CD4-positive, alpha-beta T cell treated with Interleukin-1 beta for 1 hour (primary cell): ENCODE measurements around the gene A3GALT2.

Experiments used
- DNase-seq, 2 donors: peaks; one replicate each; pipeline ENCODE4 v3.0.0-alpha.2; 2020 to 2022

The A3GALT2 gene

GRCh38 chr1:33320619-33321165 lies at the start of gene A3GALT2:
Gene A3GALT2, minus strand, starts transcription at chr1:33321098. Its CDS starts 0 bp downstream, at chr1:33321098.
- no peak for DNase-seq

GRCh38 chr1:33370301-33370700 lies 49.4 kb upstream of the A3GALT2 start:
- DNase-seq: no peak

- DNase-seq: no peak
Measured at GRCh38 chr1:33369764-33370163, 48.9 kb upstream of the A3GALT2 start.

GRCh38 chr1:33369081-33369480 lies 48.2 kb upstream of the A3GALT2 start:
- no peak for DNase-seq

GRCh38 chr1:33368431-33368830 lies 47.5 kb upstream of the A3GALT2 start:
- no peak for DNase-seq

- peak; percentile 81 to 84 for DNase-seq
Measured at GRCh38 chr1:33367485-33368405, 46.8 kb upstream of the A3GALT2 start.

GRCh38 chr1:33366762-33367484 lies 46.0 kb upstream of the A3GALT2 start:
- DNase-seq: no peak

GRCh38 chr1:33365560-33365997 lies 44.7 kb upstream of the A3GALT2 start:
- DNase-seq: no peak

GRCh38 chr1:33364565-33364918 lies 43.6 kb upstream of the A3GALT2 start:
- DNase-seq: no peak

GRCh38 chr1:33363470-33363861 lies 42.6 kb upstream of the A3GALT2 start:
- no peak for DNase-seq

GRCh38 chr1:33363021-33363420 lies 42.1 kb upstream of the A3GALT2 start:
- no peak for DNase-seq

- no peak for DNase-seq
Measured at GRCh38 chr1:33361532-33362235, 40.8 kb upstream of the A3GALT2 start.

- no peak for DNase-seq
Measured at GRCh38 chr1:33360367-33360766, 39.5 kb upstream of the A3GALT2 start.

- no peak for DNase-seq
Measured at GRCh38 chr1:33359931-33360330, 39.0 kb upstream of the A3GALT2 start.

- DNase-seq: no peak
Measured at GRCh38 chr1:33358795-33359503, 38.1 kb upstream of the A3GALT2 start.

GRCh38 chr1:33358114-33358794 lies 37.4 kb upstream of the A3GALT2 start:
- DNase-seq: no peak

GRCh38 chr1:33357099-33357498 lies 36.2 kb upstream of the A3GALT2 start:
- no peak for DNase-seq

GRCh38 chr1:33354707-33355316 lies 33.9 kb upstream of the A3GALT2 start:
- DNase-seq: no peak

- DNase-seq: no peak
Measured at GRCh38 chr1:33353531-33353930, 32.6 kb upstream of the A3GALT2 start.

- no peak for DNase-seq
Measured at GRCh38 chr1:33351281-33351660, 30.4 kb upstream of the A3GALT2 start.

GRCh38 chr1:33350611-33351280 lies 29.8 kb upstream of the A3GALT2 start:
- DNase-seq: no peak
